GM12891 (cell line): ENCODE data around the gene KDM4D. TPM values are rescaled to one million over a fixed set of nuclear protein-coding genes. Genes with fewer than 3 reads are reported as not detected.
"Not testable (repeated sequence)": the region's sequence is repeated elsewhere in the genome, so short reads cannot be mapped to it uniquely, and the experiment has no call there.

Experiments used
- DNase-seq: peaks from one replicate; pipeline ENCODE4 v3.0.0; 2011; ENCODE audit warnings: low spot score; ENCODE audit not compliant: insufficient read length
- FAIRE-seq: peaks from 2 replicates; lab custom pipeline; 2011; peaks lifted over from hg19 to GRCh38; lab: Jason Lieb, UNC
- PAX5 ChIP-seq: IDR thresholded peaks from 2 replicates; pipeline ENCODE4 v1.6.1; 2011; ENCODE audit warnings: low read length, moderate library complexity, mild to moderate bottlenecking; ENCODE audit not compliant: insufficient read depth, severe bottlenecking
- POLR2A ChIP-seq: IDR thresholded peaks from 2 replicates; pipeline ENCODE4 v1.6.1; 2011; ENCODE audit warnings: low read depth, low read length, control low read depth
- POLR2AphosphoS5 ChIP-seq: IDR thresholded peaks from 2 replicates; pipeline ENCODE4 v1.6.1; 2011; ENCODE audit warnings: low read depth, low read length, control low read depth
- POU2F2 ChIP-seq: IDR thresholded peaks from 2 replicates; pipeline ENCODE4 v1.6.1; 2011; ENCODE audit warnings: low read depth, mild to moderate bottlenecking, control low read depth, low read length, moderate library complexity
- SPI1 ChIP-seq: IDR thresholded peaks from 2 replicates; pipeline ENCODE4 v1.6.1; 2011; ENCODE audit warnings: low read depth, low read length, control low read depth
- TAF1 ChIP-seq: IDR thresholded peaks from 2 replicates; pipeline ENCODE4 v1.6.1; 2011; ENCODE audit warnings: low read depth, low read length, control low read depth
- polyA plus RNA-seq: library from polyadenylated mRNA; unstranded; fragments of >200 nt; gene quantifications from one replicate; pipeline ENCODE4 v1.2.1, GENCODE V29; 2012; ENCODE audit warnings: low read depth, missing spikeins, inconsistent platforms; ENCODE audit not compliant: missing spikeins

Gene KDM4D
- 0.53 TPM for polyA plus RNA-seq

DNA sequence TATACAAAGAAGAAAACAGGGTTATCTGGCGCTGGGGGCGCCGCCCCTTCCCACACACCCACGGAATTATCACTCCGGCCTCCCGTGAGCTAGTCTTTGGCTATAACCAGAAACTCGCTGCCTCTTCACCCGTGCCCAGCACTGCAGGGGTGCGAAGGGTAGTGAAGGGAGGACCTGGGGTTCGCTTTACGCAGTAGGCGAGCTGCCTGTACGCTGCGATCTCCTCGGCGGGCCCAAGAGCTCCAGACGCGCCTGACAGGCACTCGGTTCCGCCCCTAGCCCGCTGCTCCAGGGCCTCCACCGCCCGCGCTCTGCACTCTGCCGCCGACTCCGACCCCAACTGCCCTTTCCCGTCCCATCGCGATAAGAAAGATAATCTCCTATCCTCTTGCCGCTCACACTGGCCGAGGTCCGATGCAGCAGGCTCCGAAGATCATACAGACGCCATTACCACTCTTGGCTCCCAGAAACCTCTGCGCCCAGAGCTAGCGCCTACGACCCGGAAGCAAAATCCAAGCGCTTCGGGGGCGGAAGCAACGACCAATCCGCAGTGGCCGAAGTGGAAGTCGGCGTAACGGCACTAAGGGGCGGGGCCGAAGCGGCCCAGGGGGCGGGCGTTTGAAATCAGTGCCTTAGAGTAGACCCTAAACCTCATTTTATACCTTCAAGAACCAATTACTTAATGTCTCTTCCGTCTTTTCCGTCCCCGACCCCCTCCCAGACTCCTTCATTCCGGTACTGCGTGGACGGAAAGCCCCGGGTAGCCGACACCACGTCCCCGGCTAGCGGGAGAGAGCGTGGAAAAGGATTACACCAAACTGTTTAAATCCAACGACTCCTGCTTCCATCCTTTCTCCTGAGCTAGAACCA lies at the start of gene KDM4D, which contains the start of gene CWC15:
Gene KDM4D (plus strand): TSS at position 611 of the 870 bp plus-strand sequence. CDS start 23,664 bp downstream, outside the sequence.
Gene CWC15 (minus strand): TSS at position 458 of the 870 bp plus-strand sequence. CDS start 1,371 bp downstream, outside the sequence.
- peak; percentile 94 for FAIRE-seq
- peak; percentile 81 for DNase-seq
- TF ChIP-seq TAF1: peak; percentile 94
- peak; percentile 91 for TF ChIP-seq POLR2A
- peak; percentile 89 for TF ChIP-seq POLR2AphosphoS5
- TF ChIP-seq POU2F2: peak; percentile 67
- no peak for TF ChIP-seq SPI1
- TF ChIP-seq PAX5: no peak

DNA sequence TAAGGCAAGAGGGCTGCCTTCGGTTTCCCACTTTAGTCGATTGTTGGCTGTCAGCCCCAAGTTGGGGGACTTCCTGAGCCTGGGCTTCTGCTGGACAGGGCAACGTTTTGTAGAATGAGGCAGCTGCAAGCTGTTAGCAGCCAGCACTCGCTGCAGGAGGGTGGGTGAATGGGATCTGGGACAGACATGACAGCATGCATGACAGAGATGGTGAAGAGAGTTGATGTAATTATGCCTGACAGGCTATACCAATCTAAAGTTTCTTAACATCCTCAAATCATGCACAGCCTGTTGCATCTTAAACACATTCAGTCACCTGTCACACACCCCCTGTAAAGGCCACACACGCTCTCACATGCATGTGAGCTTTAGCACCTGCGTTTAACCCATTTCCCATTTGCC lies 49.3 kb upstream of the KDM4D start:
- no peak for TF ChIP-seq TAF1
- no peak for TF ChIP-seq POLR2A
- TF ChIP-seq POU2F2: no peak
- no peak for TF ChIP-seq PAX5
- no peak for TF ChIP-seq POLR2AphosphoS5
- no peak for TF ChIP-seq SPI1
- DNase-seq (no peak), FAIRE-seq (peak; percentile 66)

DNA sequence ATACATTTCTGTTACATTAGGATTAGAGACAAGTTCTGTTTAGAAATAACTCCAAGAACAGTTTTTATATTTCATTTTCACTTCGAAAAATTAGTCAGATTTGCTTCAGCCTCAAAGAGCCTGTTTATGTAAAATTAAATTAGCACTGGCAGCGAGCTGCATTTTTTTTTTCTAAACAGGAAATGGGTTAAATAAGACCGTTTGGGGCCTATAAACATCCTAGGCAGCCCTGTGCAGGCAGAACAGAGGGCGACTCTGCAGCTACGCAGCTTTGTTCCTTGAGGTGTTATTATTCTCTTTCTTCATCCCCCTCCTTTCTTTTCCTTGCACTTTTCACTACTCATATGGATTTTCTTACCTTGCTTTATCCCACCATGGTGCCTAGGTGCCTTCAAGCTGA lies 48.9 kb upstream of the KDM4D start:
- FAIRE-seq: no peak
- no peak for DNase-seq
- TF ChIP-seq POLR2AphosphoS5: no peak
- no peak for TF ChIP-seq POU2F2
- TF ChIP-seq TAF1: no peak
- no peak for TF ChIP-seq SPI1
- no peak for TF ChIP-seq PAX5
- no peak for TF ChIP-seq POLR2A

DNA sequence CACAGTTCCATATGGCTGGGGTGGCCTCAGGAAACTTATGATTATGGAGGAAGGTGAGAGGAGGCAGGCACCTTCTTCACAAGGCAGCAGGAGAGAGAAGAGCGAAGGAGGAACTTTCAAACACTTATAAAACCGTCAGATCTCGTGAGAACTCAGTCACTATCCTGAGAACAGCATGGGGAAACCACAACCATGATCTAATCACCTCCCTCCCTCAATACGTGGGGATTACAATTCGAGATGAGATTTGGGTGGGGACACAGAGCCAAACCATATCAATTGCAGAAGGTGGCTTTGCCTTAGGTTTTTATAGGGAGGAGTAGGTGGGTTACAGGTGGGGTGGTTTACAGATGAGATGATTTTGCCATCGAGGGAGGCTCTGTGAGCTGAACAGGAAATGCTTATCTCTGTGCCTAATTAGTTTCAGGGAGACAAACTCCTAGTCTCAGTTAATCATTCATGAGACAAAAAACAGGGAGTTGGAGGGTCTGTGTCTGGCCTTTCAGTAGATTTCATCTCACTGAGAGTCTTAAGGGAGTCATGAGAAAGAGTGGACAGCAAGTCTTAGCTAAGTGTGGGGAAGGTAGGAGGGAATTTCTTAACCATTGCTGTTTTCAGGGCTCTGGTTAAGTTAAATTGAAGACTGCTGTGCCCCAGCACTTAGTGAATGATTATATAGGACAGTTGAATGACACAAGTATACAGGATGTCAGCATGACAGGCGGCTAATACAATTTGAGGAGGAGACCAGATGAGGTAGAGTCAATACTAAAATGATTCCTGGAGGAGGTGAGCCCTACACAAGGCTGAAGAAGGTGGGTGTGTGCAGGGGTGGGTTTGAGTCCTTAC lies 47.9 kb upstream of the KDM4D start:
- TF ChIP-seq TAF1 (no peak), POLR2AphosphoS5 (no peak), PAX5 (no peak), POLR2A (no peak), SPI1 (no peak), POU2F2 (no peak)
- FAIRE-seq (no peak), DNase-seq (no peak)

DNA sequence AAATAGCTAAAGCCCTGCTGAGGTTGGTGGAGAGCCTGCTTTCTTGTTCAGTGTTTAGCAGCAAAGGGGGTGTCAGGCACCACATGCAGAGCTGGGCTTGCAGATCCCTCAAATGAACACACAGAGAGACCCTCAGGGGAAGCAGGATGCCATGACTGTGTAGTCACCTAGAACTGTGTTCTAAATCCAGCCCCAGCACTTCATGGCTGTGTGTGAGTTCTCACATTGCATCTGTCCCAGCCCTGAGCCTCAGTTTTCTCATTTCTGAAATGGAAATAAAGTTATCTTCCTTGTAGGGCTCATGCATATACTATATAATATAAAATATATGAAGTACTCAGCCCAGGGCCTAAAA lies 47.3 kb upstream of the KDM4D start:
- TF ChIP-seq TAF1: no peak
- TF ChIP-seq PAX5: no peak
- TF ChIP-seq POU2F2: no peak
- no peak for TF ChIP-seq POLR2AphosphoS5
- no peak for TF ChIP-seq POLR2A
- no peak for TF ChIP-seq SPI1
- FAIRE-seq (no peak), DNase-seq (no peak)

DNA sequence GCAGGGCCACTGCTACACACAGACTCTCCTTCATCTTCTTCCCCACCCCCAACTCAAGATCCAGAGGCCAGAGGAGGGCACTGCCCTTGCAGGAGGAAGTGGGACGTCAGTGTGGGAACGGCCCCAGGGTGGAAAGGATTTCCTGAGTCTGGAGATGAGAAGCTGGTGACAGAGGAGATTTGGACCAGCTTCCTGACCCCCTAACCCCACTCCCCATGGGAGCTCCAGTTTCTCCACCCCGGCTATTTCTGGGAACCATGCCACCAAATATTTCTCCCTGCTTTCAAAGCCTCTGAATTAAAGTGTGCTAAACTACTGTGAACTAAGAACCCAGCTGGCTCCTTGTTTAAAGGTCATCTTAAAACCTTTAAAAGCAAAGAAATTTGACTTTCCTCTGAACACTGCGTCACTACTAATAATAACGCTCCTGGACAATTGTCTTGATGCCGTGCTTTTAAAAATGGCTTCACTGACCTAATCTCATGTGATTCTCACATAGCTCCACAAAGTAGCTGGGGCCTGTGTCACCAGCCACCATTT lies 46.7 kb upstream of the KDM4D start:
- FAIRE-seq (no peak), DNase-seq (no peak)
- TF ChIP-seq POLR2AphosphoS5 (no peak), POLR2A (no peak), SPI1 (no peak), PAX5 (no peak), POU2F2 (no peak), TAF1 (no peak)

DNA sequence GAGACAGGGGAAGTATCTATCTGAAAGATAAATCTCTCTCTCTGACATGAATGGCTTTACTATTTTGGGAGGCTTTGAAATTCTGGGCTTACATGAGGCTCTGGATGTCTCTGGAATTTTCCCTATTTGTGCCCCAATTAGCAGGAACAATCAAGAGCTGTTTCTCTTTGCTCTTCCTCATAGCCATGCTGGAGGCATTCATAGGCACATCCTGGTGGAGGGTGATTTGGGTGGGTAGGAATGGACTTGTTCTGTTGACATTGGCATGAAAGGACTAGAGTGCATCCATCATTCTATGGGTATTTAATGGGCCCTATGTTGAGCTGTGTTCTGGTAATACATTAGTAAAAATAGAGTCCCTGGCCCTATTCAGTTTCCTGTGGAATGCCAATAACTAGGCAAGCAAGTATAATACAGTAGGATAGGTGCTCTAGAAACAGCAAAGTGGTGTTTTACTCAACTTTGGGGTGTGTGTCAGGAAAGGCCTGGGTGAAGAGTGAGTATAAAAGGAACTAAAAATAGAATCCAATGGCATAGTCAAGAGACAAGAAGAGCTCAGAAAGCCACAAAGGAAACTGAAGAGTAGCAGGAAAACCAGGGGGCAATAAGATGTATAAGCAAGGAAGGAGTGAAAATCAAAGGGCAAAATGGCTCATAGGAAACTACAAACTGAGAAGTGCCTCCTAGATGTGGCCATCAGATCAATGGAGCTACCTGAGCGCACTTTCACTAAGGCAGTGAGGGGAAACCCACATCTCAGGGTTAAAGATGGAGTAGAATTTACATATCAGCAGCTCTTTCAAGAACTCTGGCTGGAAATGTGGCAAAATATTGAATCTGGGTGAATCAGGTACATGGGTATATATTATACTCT lies 45.2 kb upstream of the KDM4D start:
- FAIRE-seq: no peak
- DNase-seq: no peak
- TF ChIP-seq POLR2AphosphoS5 (no peak), SPI1 (no peak), PAX5 (no peak)

DNA sequence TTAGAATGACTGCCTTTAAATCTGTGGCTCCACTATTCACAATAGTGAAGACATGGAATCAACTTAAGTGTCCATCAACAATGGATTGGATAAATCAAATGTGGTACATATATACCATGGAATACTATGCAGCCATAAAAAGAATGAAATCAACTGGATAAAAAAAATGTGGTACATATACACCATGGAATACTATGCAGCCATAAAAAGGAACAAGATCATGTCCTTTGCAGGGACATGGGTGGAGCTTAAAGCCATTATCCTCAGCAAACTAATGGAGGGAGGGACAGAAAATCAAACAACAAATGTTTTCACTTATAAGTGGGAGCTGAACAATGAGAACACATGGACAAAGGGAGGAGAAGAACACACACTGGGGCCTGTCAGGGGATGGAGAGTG lies 41.4 kb upstream of the KDM4D start:
- DNase-seq, FAIRE-seq: not testable (repeated sequence)

DNA sequence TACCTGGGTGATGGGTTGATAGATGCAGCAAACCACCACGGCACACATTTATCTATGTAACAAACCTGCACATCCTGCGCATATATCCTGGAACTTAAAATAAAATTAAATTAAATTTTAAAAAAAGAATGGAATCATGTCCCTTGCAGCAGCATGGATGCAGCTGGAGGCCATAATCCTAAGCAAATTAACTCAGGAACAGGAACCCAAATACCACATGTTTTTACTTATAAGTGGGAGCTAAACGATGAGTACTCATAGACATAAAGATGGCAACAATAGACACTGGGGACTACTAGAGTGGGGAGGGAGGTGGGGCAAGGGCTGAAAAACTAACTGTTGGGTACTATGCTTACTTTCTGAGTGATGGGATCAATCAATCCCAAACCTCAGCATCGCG lies 41.0 kb upstream of the KDM4D start:
- FAIRE-seq: no peak
- TF ChIP-seq POLR2A (no peak), PAX5 (no peak), POLR2AphosphoS5 (no peak), TAF1 (no peak)

More for the DNA sequence above, 41.0 kb upstream of the KDM4D start:
- DNase-seq: no peak
